Mesendoderm (in vitro differentiated cells): ENCODE data around the gene JAKMIP1.

Source experiments
- DNase-seq: peaks from one replicate; pipeline ENCODE4 v3.0.0; 2013
- H2AK5ac ChIP-seq: 2 replicates; pipeline ENCODE4 v1.6.1; 2013; ENCODE audit warnings: low read length, inconsistent platforms
- H2BK120ac ChIP-seq: 2 replicates; pipeline ENCODE4 v1.6.1; 2013; ENCODE audit warnings: low read depth, mild to moderate bottlenecking, low read length, moderate library complexity, mixed read lengths
- H2BK15ac ChIP-seq: replicated peaks from 2 replicates; pipeline ENCODE4 v1.6.1; 2013; ENCODE audit warnings: low read depth, mild to moderate bottlenecking, moderate library complexity
- H2BK5ac ChIP-seq: 2 replicates; pipeline ENCODE4 v1.6.1; 2013; ENCODE audit warnings: low read length, inconsistent platforms
- H3K18ac ChIP-seq: 2 replicates; pipeline ENCODE4 v1.6.1; 2013; ENCODE audit warnings: mild to moderate bottlenecking, low read length, mixed read lengths
- H3K23ac ChIP-seq: one replicate; pipeline ENCODE4 v1.6.1; 2013; ENCODE audit warnings: low read length
- H3K27ac ChIP-seq: 2 replicates; pipeline ENCODE4 v1.5.1; 2013; ENCODE audit warnings: low read depth, mild to moderate bottlenecking, inconsistent platforms, low read length, moderate library complexity
- H3K27me3 ChIP-seq: 2 replicates; pipeline ENCODE4 v1.6.1; 2013; ENCODE audit warnings: low read length, control low read depth, mild to moderate bottlenecking, inconsistent platforms; ENCODE audit not compliant: insufficient read depth, poor library complexity
- H3K36me3 ChIP-seq: 2 replicates; pipeline ENCODE4 v1.6.1; 2013; ENCODE audit warnings: low read length, inconsistent platforms; ENCODE audit not compliant: control insufficient read depth, insufficient read depth
- H3K4ac ChIP-seq: one replicate; pipeline ENCODE4 v1.6.1; 2013; ENCODE audit warnings: low read depth, mild to moderate bottlenecking, low read length, moderate library complexity
- H3K4me1 ChIP-seq: 2 replicates; pipeline ENCODE4 v1.6.1; 2013; ENCODE audit warnings: low read depth, low read length, inconsistent platforms; ENCODE audit not compliant: control insufficient read depth
- H3K4me2 ChIP-seq: 2 replicates; pipeline ENCODE4 v1.6.1; 2013; ENCODE audit warnings: low read length
- H3K4me3 ChIP-seq: 2 replicates; pipeline ENCODE4 v1.5.1; 2013; ENCODE audit warnings: mild to moderate bottlenecking, low read length
- H3K56ac ChIP-seq: one replicate; pipeline ENCODE4 v1.6.1; 2013; ENCODE audit warnings: low read length
- H3K79me1 ChIP-seq: 2 replicates; pipeline ENCODE4 v1.6.1; 2013; ENCODE audit warnings: low read length, inconsistent platforms
- H3K79me2 ChIP-seq: 2 replicates; pipeline ENCODE4 v1.6.1; 2013; ENCODE audit warnings: mild to moderate bottlenecking, low read length; ENCODE audit not compliant: control insufficient read depth, insufficient read depth
- H3K9ac ChIP-seq: 2 replicates; pipeline ENCODE4 v1.6.1; 2013; ENCODE audit warnings: low read length, inconsistent platforms
- H4K5ac ChIP-seq: one replicate; pipeline ENCODE4 v1.6.1; 2013; ENCODE audit warnings: low read length
- H4K8ac ChIP-seq: one replicate; pipeline ENCODE4 v1.6.1; 2013; ENCODE audit warnings: low read depth, mild to moderate bottlenecking, control low read depth, low read length, moderate library complexity
- WGBS: extraction: QIAGEN DNeasy Blood & Tissue Kit; methylation state at CpG from one replicate; pipeline ENCODE4 v1.1.7; 2013; ENCODE audit warnings: low lambda C conversion rate, missing lambda C conversion rate; ENCODE audit not compliant: insufficient coverage; ENCODE audit errors: extremely low coverage; 5-methylcytosine and 5-hydroxymethylcytosine counted together

The JAKMIP1 gene

GRCh38 chr4:6090931-6091330 lies 109.4 kb downstream of the JAKMIP1 start:
- H3K27me3 ChIP-seq: no peaks in the 10 kb centered on the region
- no peak overlapping the region for H3K9ac ChIP-seq
- H3K27ac ChIP-seq: no peak overlapping the region
- no peak overlapping the region for H3K4ac ChIP-seq
- H3K79me2 ChIP-seq: no peaks in the 10 kb centered on the region
- H2AK5ac ChIP-seq: no peak overlapping the region
- no peak overlapping the region for H2BK5ac ChIP-seq
- H3K56ac ChIP-seq: no peak overlapping the region
- no CpG with 5 or more reads among the region's 3 CpGs for WGBS
- H3K18ac ChIP-seq: no peak overlapping the region
- H3K79me1 ChIP-seq: no peaks in the 10 kb centered on the region
- H4K8ac ChIP-seq: no peak overlapping the region
- no peaks in the 10 kb centered on the region for H3K36me3 ChIP-seq
- H3K4me3 ChIP-seq: no peak overlapping the region
- no peak for DNase-seq
- no peak overlapping the region for H2BK15ac ChIP-seq
- no peak overlapping the region for H3K4me2 ChIP-seq
- no peaks in the 10 kb centered on the region for H3K4me1 ChIP-seq
- no peak overlapping the region for H3K23ac ChIP-seq
- no peak overlapping the region for H4K5ac ChIP-seq
- H2BK120ac ChIP-seq: no peak overlapping the region

- no peak overlapping the region for H2BK120ac ChIP-seq
- no peak overlapping the region for H3K4me3 ChIP-seq
- no peak overlapping the region for H4K5ac ChIP-seq
- H3K4me1 ChIP-seq: no peaks in the 10 kb centered on the region
- WGBS: no CpG with 5 or more reads among the region's 2 CpGs
- no peak overlapping the region for H2AK5ac ChIP-seq
- no peak overlapping the region for H3K56ac ChIP-seq
- no peak overlapping the region for H2BK15ac ChIP-seq
- H3K4me2 ChIP-seq: no peak overlapping the region
- no peaks in the 10 kb centered on the region for H3K36me3 ChIP-seq
- H3K27ac ChIP-seq: no peak overlapping the region
- no peak overlapping the region for H2BK5ac ChIP-seq
- H4K8ac ChIP-seq: no peak overlapping the region
- H3K27me3 ChIP-seq: no peaks in the 10 kb centered on the region
- H3K79me1 ChIP-seq: no peaks in the 10 kb centered on the region
- H3K4ac ChIP-seq: no peak overlapping the region
- no peak overlapping the region for H3K23ac ChIP-seq
- no peaks in the 10 kb centered on the region for H3K79me2 ChIP-seq
- no peak overlapping the region for H3K18ac ChIP-seq
- no peak for DNase-seq
- H3K9ac ChIP-seq: no peak overlapping the region
Observed at GRCh38 chr4:6088950-6089349, 111.4 kb downstream of the JAKMIP1 start.

GRCh38 chr4:6087669-6088341 lies 112.5 kb downstream of the JAKMIP1 start:
- H3K27me3 ChIP-seq: no peaks in the 10 kb centered on the region
- no peak overlapping the region for H3K27ac ChIP-seq
- no peak overlapping the region for H3K9ac ChIP-seq
- no peak overlapping the region for H3K56ac ChIP-seq
- no peak overlapping the region for H3K4me3 ChIP-seq
- no peak overlapping the region for H3K4me2 ChIP-seq
- no peak overlapping the region for H3K4ac ChIP-seq
- no peak overlapping the region for H2AK5ac ChIP-seq
- H4K8ac ChIP-seq: no peak overlapping the region
- H2BK120ac ChIP-seq: no peak overlapping the region
- H3K4me1 ChIP-seq: no peaks in the 10 kb centered on the region
- no peak overlapping the region for H2BK5ac ChIP-seq
- H3K79me2 ChIP-seq: no peaks in the 10 kb centered on the region
- H3K18ac ChIP-seq: no peak overlapping the region
- no peak overlapping the region for H4K5ac ChIP-seq
- H3K36me3 ChIP-seq: no peaks in the 10 kb centered on the region
- no CpG with 5 or more reads among the region's 7 CpGs for WGBS
- peak; percentile 85 for DNase-seq
- H3K23ac ChIP-seq: no peak overlapping the region
- no peak overlapping the region for H2BK15ac ChIP-seq
- no peaks in the 10 kb centered on the region for H3K79me1 ChIP-seq

GRCh38 chr4:6086846-6087245 lies 113.5 kb downstream of the JAKMIP1 start:
- Histone ChIP-seq H2BK120ac (no peak overlapping the region), H3K36me3 (no peaks in the 10 kb centered on the region), H4K5ac (no peak overlapping the region), H2BK5ac (no peak overlapping the region), H3K56ac (no peak overlapping the region), H3K4me3 (no peak overlapping the region), H3K18ac (no peak overlapping the region), H3K4me1 (no peaks in the 10 kb centered on the region), H3K27ac (no peak overlapping the region), H3K79me2 (no peaks in the 10 kb centered on the region), H2AK5ac (no peak overlapping the region), H3K27me3 (no peaks in the 10 kb centered on the region), H3K23ac (no peak overlapping the region), H3K9ac (no peak overlapping the region), H4K8ac (no peak overlapping the region), H3K79me1 (no peaks in the 10 kb centered on the region), H3K4me2 (no peak overlapping the region), H2BK15ac (no peak overlapping the region), H3K4ac (no peak overlapping the region)
- no CpG with 5 or more reads among the region's 3 CpGs for WGBS
- DNase-seq: no peak

- Histone ChIP-seq H3K4me1 (no peaks in the 10 kb centered on the region), H2BK120ac (no peak overlapping the region), H3K79me2 (no peaks in the 10 kb centered on the region), H2BK15ac (no peak overlapping the region), H3K4ac (no peak overlapping the region), H2AK5ac (no peak overlapping the region), H3K27ac (no peak overlapping the region), H3K36me3 (no peaks in the 10 kb centered on the region), H3K23ac (no peak overlapping the region), H4K5ac (no peak overlapping the region), H3K4me3 (no peak overlapping the region), H3K56ac (no peak overlapping the region), H3K27me3 (no peaks in the 10 kb centered on the region), H3K18ac (no peak overlapping the region), H4K8ac (no peak overlapping the region), H3K9ac (no peak overlapping the region), H3K4me2 (no peak overlapping the region), H2BK5ac (no peak overlapping the region), H3K79me1 (no peaks in the 10 kb centered on the region)
- WGBS: no CpG with 5 or more reads among the region's 18 CpGs
- DNase-seq: no peak
Observed at GRCh38 chr4:6085691-6086628, 114.4 kb downstream of the JAKMIP1 start.
